ENCODE measurements around the gene PLXNB3. TPM values are rescaled to one million over a fixed set of nuclear protein-coding genes. Genes with fewer than 3 reads are reported as not detected.

PLXNB3 gene
- total RNA-seq, 1 experiment from 2014 or later, result 0.16 TPM

- no peak overlapping the region for H3K4me3 Mint-ChIP-seq (ENCODE audit: unreplicated experiment)
- Histone ChIP-seq H3K36me3 (ENCODE audit: control insufficient read depth, insufficient read depth, low read length) (no peaks in the 10 kb centered on the region), H3K27me3 (replicated peaks; ENCODE audit: control insufficient read depth, insufficient read depth, low read length) (no peaks in the 10 kb centered on the region), H3K9me3 (no peaks in the 10 kb centered on the region), H3K4me1 (no peaks in the 10 kb centered on the region), H3K4me3 (ENCODE audit: low read depth, low read length) (no peak overlapping the region)
- H3K27me3 Mint-ChIP-seq (ENCODE audit: insufficient read depth, unreplicated experiment), result no peaks in the 10 kb centered on the region
- DNase-seq, result no peak
- intact Hi-C loops (cut with micrococcal nuclease; ENCODE audit: unreplicated experiment), result no loop called here
- BruUV-seq (replicated peaks), result no TSS peak
- H3K9me3 Mint-ChIP-seq (ENCODE audit: unreplicated experiment), result no peaks in the 10 kb centered on the region
- ChIA-PET POLR2A (no interaction called here), CTCF (no interaction called here)
- no peaks in the 10 kb centered on the region for H3K36me3 Mint-ChIP-seq (ENCODE audit: insufficient read depth, unreplicated experiment)
- no peak for TF ChIP-seq CTCF (IDR thresholded peaks at IDR 0.05; ENCODE audit: insufficient read depth in 1 of 2, low read depth in 1 of 2, low read length in 1 of 2, severe bottlenecking in 1 of 2, unreplicated experiment in 1 of 2)
- no peak overlapping the region for H3K27ac Mint-ChIP-seq (ENCODE audit: unreplicated experiment)
- H3K4me1 Mint-ChIP-seq (ENCODE audit: low read depth, unreplicated experiment), result no peaks in the 10 kb centered on the region
Measured at GRCh38 chrX:153786669-153787068, 22.6 kb downstream of the PLXNB3 start.

- ChIA-PET CTCF (no interaction called here), POLR2A (interaction anchor here (0.5 kb wide), 1 partner anchor 31 kb away, joined by 8 read pairs; no protein-coding TSS in a partner anchor)
- H3K9me3 ChIP-seq, result no peaks in the 10 kb centered on the region
- no peaks in the 10 kb centered on the region for H3K36me3 ChIP-seq (ENCODE audit: control insufficient read depth, insufficient read depth, low read length)
- Mint-ChIP-seq H3K27ac (ENCODE audit: unreplicated experiment) (no peak overlapping the region), H3K27me3 (ENCODE audit: insufficient read depth, unreplicated experiment) (no peaks in the 10 kb centered on the region), H3K4me1 (ENCODE audit: low read depth, unreplicated experiment) (no peaks in the 10 kb centered on the region), H3K9me3 (ENCODE audit: unreplicated experiment) (no peaks in the 10 kb centered on the region), H3K4me3 (ENCODE audit: unreplicated experiment) (no peak overlapping the region), H3K36me3 (ENCODE audit: insufficient read depth, unreplicated experiment) (peaks cover 6% of the 10 kb centered on the region)
- no peak for DNase-seq
- no peaks in the 10 kb centered on the region for H3K27me3 ChIP-seq (replicated peaks; ENCODE audit: control insufficient read depth, insufficient read depth, low read length)
- intact Hi-C loops (cut with micrococcal nuclease; ENCODE audit: unreplicated experiment), result loop anchor here (5.0 to 10.0 kb wide), 3 partner anchors 67 to 583 kb away; partner anchors contain the start of genes ABCD1, ARHGAP4, BCAP31 and FLNA
- no peak for TF ChIP-seq CTCF (IDR thresholded peaks at IDR 0.05; ENCODE audit: insufficient read depth in 1 of 2, low read depth in 1 of 2, low read length in 1 of 2, severe bottlenecking in 1 of 2, unreplicated experiment in 1 of 2)
- no TSS peak for BruUV-seq (replicated peaks)
- no peak overlapping the region for H3K4me3 ChIP-seq (ENCODE audit: low read depth, low read length)
- 0 out of 2 replicates have a peak, but pooled peaks cover 4% of the 10 kb centered on the region for H3K4me1 ChIP-seq
Measured at GRCh38 chrX:153789654-153790053, 25.6 kb downstream of the PLXNB3 start.

- ChIA-PET POLR2A (interaction anchor here (0.6 kb wide), 1 partner anchor 580 kb away, joined by 3 read pairs; no protein-coding TSS in a partner anchor), CTCF (no interaction called here)
- Mint-ChIP-seq H3K27ac (ENCODE audit: unreplicated experiment) (no peak overlapping the region), H3K4me1 (ENCODE audit: low read depth, unreplicated experiment) (no peaks in the 10 kb centered on the region), H3K9me3 (ENCODE audit: unreplicated experiment) (no peaks in the 10 kb centered on the region), H3K27me3 (ENCODE audit: insufficient read depth, unreplicated experiment) (no peaks in the 10 kb centered on the region), H3K36me3 (ENCODE audit: insufficient read depth, unreplicated experiment) (peaks cover 11% of the 10 kb centered on the region), H3K4me3 (ENCODE audit: unreplicated experiment) (no peak overlapping the region)
- H3K36me3 ChIP-seq (ENCODE audit: control insufficient read depth, insufficient read depth, low read length), result no peaks in the 10 kb centered on the region
- no peak overlapping the region for H3K4me3 ChIP-seq (ENCODE audit: low read depth, low read length)
- intact Hi-C loops (cut with micrococcal nuclease; ENCODE audit: unreplicated experiment), result loop anchor here (5.0 to 10.0 kb wide), 3 partner anchors 69 to 581 kb away; partner anchors contain the start of genes ABCD1, ARHGAP4, BCAP31 and FLNA
- no peak for DNase-seq
- no peaks in the 10 kb centered on the region for H3K9me3 ChIP-seq
- BruUV-seq (replicated peaks), result no TSS peak
- TF ChIP-seq CTCF (IDR thresholded peaks at IDR 0.05; ENCODE audit: insufficient read depth in 1 of 2, low read depth in 1 of 2, low read length in 1 of 2, severe bottlenecking in 1 of 2, unreplicated experiment in 1 of 2), result no peak
- H3K4me1 ChIP-seq, result 0 out of 2 replicates have a peak, but pooled peaks cover 4% of the 10 kb centered on the region
- H3K27me3 ChIP-seq (replicated peaks; ENCODE audit: control insufficient read depth, insufficient read depth, low read length), result no peaks in the 10 kb centered on the region
Measured at GRCh38 chrX:153791104-153791852, 27.2 kb downstream of the PLXNB3 start.
